GM23338 (cell line): ENCODE results near the gene CAPG. TPM values are rescaled to one million over a fixed set of nuclear protein-coding genes. Genes with fewer than 3 reads are reported as not detected.

ENCODE experiments used
- ATAC-seq: fragments of 200-7000 bp; cut with Tn5 transposase; 3 replicates; pipeline ENCODE4 v1.9.1; 2020
- DNase-seq: peaks from one replicate; pipeline ENCODE4 v3.0.0-alpha.2; 2015; ENCODE audit warnings: low spot score
- H2AFZ ChIP-seq: fragments of 200-600 bp; sonication (generic); 2 replicates; pipeline ENCODE4 v1.8.0; 2016; ENCODE audit warnings: antibody characterized with exemption, mild to moderate bottlenecking, moderate library complexity
- H3F3A ChIP-seq: fragments of 200-600 bp; sonication (generic); replicated peaks from 2 replicates; pipeline ENCODE4 v1.8.0; 2017; ENCODE audit warnings: antibody characterized with exemption, mixed run types, low read depth
- H3K27ac ChIP-seq: fragments of 200-600 bp; sonication (generic); 2 replicates; pipeline ENCODE4 v1.6.1; 2016; ENCODE audit warnings: low read depth
- H3K27me3 ChIP-seq: fragments of 200-600 bp; sonication (generic); 2 replicates; pipeline ENCODE4 v1.8.0; 2016; ENCODE audit warnings: mild to moderate bottlenecking, mixed run types, moderate library complexity; ENCODE audit not compliant: insufficient read depth
- H3K36me3 ChIP-seq: fragments of 200-600 bp; sonication (generic); 2 replicates; pipeline ENCODE4 v1.8.0; 2016; ENCODE audit warnings: mild to moderate bottlenecking; ENCODE audit not compliant: insufficient read depth
- H3K4me1 ChIP-seq: fragments of 200-600 bp; sonication (generic); 2 replicates; pipeline ENCODE4 v1.8.0; 2016; ENCODE audit warnings: mild to moderate bottlenecking, moderate library complexity; ENCODE audit not compliant: insufficient read depth
- H3K4me2 ChIP-seq: fragments of 200-600 bp; sonication (generic); 2 replicates; pipeline ENCODE4 v1.7.1; 2017; ENCODE audit warnings: mixed run types
- H3K4me3 ChIP-seq: fragments of 200-600 bp; sonication (generic); 2 replicates; pipeline ENCODE4 v1.6.1; 2016; ENCODE audit warnings: mixed run types
- H3K79me2 ChIP-seq: fragments of 200-600 bp; sonication (generic); replicated peaks from 2 replicates; pipeline ENCODE4 v1.8.0; 2017; ENCODE audit warnings: mild to moderate bottlenecking; ENCODE audit not compliant: insufficient read depth
- H3K9me2 ChIP-seq: fragments of 200-600 bp; sonication (generic); 2 replicates; pipeline ENCODE4 v1.8.0; 2017; ENCODE audit not compliant: insufficient read depth
- H4K20me1 ChIP-seq: fragments of 200-600 bp; sonication (generic); replicated peaks from 2 replicates; pipeline ENCODE4 v1.8.0; 2017; ENCODE audit warnings: mild to moderate bottlenecking; ENCODE audit not compliant: insufficient read depth
- H3K27ac Mint-ChIP-seq: 2 replicates; pipeline ENCODE4 v1.8.0; 2020; ENCODE audit warnings: inconsistent platforms, mild to moderate bottlenecking, moderate library complexity, mixed read lengths
- H3K27me3 Mint-ChIP-seq: 3 replicates; pipeline ENCODE4 v1.8.0; 2022; ENCODE audit warnings: low read depth, mild to moderate bottlenecking, moderate library complexity, mixed read lengths, inconsistent platforms; ENCODE audit not compliant: insufficient read depth, poor library complexity
- H3K36me3 Mint-ChIP-seq: 3 replicates; pipeline ENCODE4 v1.8.0; 2021; ENCODE audit warnings: low read depth, mild to moderate bottlenecking, inconsistent platforms, moderate library complexity, mixed read lengths
- H3K4me1 Mint-ChIP-seq: 3 replicates; pipeline ENCODE4 v1.8.0; 2020; ENCODE audit warnings: mild to moderate bottlenecking, inconsistent platforms, mixed read lengths
- H3K4me3 Mint-ChIP-seq: 3 replicates; pipeline ENCODE4 v1.8.0; 2021; ENCODE audit warnings: moderate library complexity, mild to moderate bottlenecking, inconsistent platforms, mixed read lengths
- H3K9me3 Mint-ChIP-seq: 3 replicates; pipeline ENCODE4 v1.8.0; 2020; ENCODE audit warnings: moderate library complexity, mild to moderate bottlenecking, inconsistent platforms, mixed read lengths
- CREB1 ChIP-seq: fragments of 250-450 bp; sonication (Bioruptor Pico); IDR thresholded peaks from 2 replicates; pipeline ENCODE4 v1.5.0; 2020; ENCODE audit warnings: low read depth, mild to moderate bottlenecking, moderate library complexity
- EZH2 ChIP-seq: fragments of 200-600 bp; sonication (generic); IDR thresholded peaks from one replicate; pipeline ENCODE4 v1.8.0; 2017; ENCODE audit warnings: antibody characterized with exemption, mild to moderate bottlenecking, low read depth; ENCODE audit not compliant: unreplicated experiment
- EZH2phosphoT487 ChIP-seq: fragments of 200-600 bp; sonication (generic); IDR thresholded peaks from one replicate; pipeline ENCODE4 v1.8.1; 2018; ENCODE audit warnings: antibody characterized with exemption; ENCODE audit not compliant: unreplicated experiment
- JUNB ChIP-seq: IDR thresholded peaks from one replicate; pipeline ENCODE4 v1.6.1; 2016; ENCODE audit warnings: antibody characterized with exemption; ENCODE audit not compliant: unreplicated experiment
- NANOG ChIP-seq: IDR thresholded peaks from 2 replicates; pipeline ENCODE4 v1.6.1; 2016; ENCODE audit warnings: antibody characterized with exemption, borderline replicate concordance
- POLR2AphosphoS5 ChIP-seq: IDR thresholded peaks from 2 replicates; pipeline ENCODE4 v1.6.1; 2016; ENCODE audit warnings: antibody characterized with exemption, low read depth
- REST ChIP-seq: IDR thresholded peaks from one replicate; pipeline ENCODE4 v1.6.1; 2018; ENCODE audit warnings: antibody characterized with exemption; ENCODE audit not compliant: unreplicated experiment
- STAT1 ChIP-seq: IDR thresholded peaks from one replicate; pipeline ENCODE4 v1.6.1; 2016; ENCODE audit warnings: antibody characterized with exemption; ENCODE audit not compliant: unreplicated experiment
- ZNF114 ChIP-seq: fragments of 250-450 bp; sonication (Bioruptor Pico); IDR thresholded peaks from 2 replicates; pipeline ENCODE4 v1.5.0; 2020; ENCODE audit warnings: mild to moderate bottlenecking, moderate library complexity
- ZNF331 ChIP-seq: fragments of 250-450 bp; sonication (Bioruptor Pico); IDR thresholded peaks from 2 replicates; pipeline ENCODE4 v1.5.0; 2020; ENCODE audit warnings: low read depth, mild to moderate bottlenecking, moderate library complexity
- polyA plus RNA-seq: library from polyadenylated mRNA; unstranded; fragments of >200 nt; fragmentation: Nextera tagmentation; extraction: Ambion mirVana; gene quantifications from 2 replicates; pipeline ENCODE4 v1.2.1, GENCODE V29; 2016
- total RNA-seq: library from RNA; depleted of rRNA; stranded (reverse); fragments of >200 nt; shearing (Covaris generic); gene quantifications from 2 replicates; pipeline ENCODE4 v1.2.3, GENCODE V29; 2014
- TF ChIP-seq, protein P1 (sequence below): IDR thresholded peaks from 2 replicates; pipeline ENCODE4 v1.6.1; 2016; ENCODE audit warnings: antibody characterized with exemption
- TF ChIP-seq, protein P2 (sequence below): fragments of 250-450 bp; sonication (Bioruptor Pico); IDR thresholded peaks from 2 replicates; pipeline ENCODE4 v1.5.0; 2020; ENCODE audit warnings: mild to moderate bottlenecking, moderate library complexity
- TF ChIP-seq, protein P3 (sequence below), 2 experiments: fragments of 200-600 bp in 1 of 2; sonication (generic) in 1 of 2; conservative IDR thresholded peaks; 2 replicates each; pipeline versions ENCODE4 v1.5.1 to v1.6.1; 2016 to 2017; ENCODE audit warnings: antibody characterized with exemption in 2 of 2, low read depth in 2 of 2, mild to moderate bottlenecking in 2 of 2, moderate library complexity in 1 of 2

Gene CAPG
- total and polyA plus RNA-seq, 2 experiments from 2014 or later, result 88.7 to 104 TPM

- Histone ChIP-seq H3K79me2 (no peaks in the 10 kb centered on the region), H3K9me2 (no peaks in the 10 kb centered on the region), H3K4me2 (no peak overlapping the region), H3K4me1 (no peaks in the 10 kb centered on the region), H3K27ac (no peak overlapping the region), H4K20me1 (no peaks in the 10 kb centered on the region), H3K36me3 (peaks cover 16% of the 10 kb centered on the region), H3F3A (no peaks in the 10 kb centered on the region), H3K27me3 (no peaks in the 10 kb centered on the region), H3K4me3 (no peak overlapping the region), H2AFZ (no peak overlapping the region)
- H3K36me3 Mint-ChIP-seq, result peaks cover 48% of the 10 kb centered on the region
- TF ChIP-seq EZH2, result no peak
- TF ChIP-seq POLR2AphosphoS5, result no peak
- TF ChIP-seq REST, result no peak
- no peak for TF ChIP-seq ZNF331 (CRISPR knock-in tag)
- no peak for TF ChIP-seq NANOG
- TF ChIP-seq ZNF114 (CRISPR knock-in tag), result no peak
- TF ChIP-seq, protein P1, sequence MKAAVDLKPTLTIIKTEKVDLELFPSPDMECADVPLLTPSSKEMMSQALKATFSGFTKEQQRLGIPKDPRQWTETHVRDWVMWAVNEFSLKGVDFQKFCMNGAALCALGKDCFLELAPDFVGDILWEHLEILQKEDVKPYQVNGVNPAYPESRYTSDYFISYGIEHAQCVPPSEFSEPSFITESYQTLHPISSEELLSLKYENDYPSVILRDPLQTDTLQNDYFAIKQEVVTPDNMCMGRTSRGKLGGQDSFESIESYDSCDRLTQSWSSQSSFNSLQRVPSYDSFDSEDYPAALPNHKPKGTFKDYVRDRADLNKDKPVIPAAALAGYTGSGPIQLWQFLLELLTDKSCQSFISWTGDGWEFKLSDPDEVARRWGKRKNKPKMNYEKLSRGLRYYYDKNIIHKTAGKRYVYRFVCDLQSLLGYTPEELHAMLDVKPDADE, result no peak
- TF ChIP-seq JUNB, result no peak
- TF ChIP-seq EZH2phosphoT487, result no peak
- TF ChIP-seq, protein P2, sequence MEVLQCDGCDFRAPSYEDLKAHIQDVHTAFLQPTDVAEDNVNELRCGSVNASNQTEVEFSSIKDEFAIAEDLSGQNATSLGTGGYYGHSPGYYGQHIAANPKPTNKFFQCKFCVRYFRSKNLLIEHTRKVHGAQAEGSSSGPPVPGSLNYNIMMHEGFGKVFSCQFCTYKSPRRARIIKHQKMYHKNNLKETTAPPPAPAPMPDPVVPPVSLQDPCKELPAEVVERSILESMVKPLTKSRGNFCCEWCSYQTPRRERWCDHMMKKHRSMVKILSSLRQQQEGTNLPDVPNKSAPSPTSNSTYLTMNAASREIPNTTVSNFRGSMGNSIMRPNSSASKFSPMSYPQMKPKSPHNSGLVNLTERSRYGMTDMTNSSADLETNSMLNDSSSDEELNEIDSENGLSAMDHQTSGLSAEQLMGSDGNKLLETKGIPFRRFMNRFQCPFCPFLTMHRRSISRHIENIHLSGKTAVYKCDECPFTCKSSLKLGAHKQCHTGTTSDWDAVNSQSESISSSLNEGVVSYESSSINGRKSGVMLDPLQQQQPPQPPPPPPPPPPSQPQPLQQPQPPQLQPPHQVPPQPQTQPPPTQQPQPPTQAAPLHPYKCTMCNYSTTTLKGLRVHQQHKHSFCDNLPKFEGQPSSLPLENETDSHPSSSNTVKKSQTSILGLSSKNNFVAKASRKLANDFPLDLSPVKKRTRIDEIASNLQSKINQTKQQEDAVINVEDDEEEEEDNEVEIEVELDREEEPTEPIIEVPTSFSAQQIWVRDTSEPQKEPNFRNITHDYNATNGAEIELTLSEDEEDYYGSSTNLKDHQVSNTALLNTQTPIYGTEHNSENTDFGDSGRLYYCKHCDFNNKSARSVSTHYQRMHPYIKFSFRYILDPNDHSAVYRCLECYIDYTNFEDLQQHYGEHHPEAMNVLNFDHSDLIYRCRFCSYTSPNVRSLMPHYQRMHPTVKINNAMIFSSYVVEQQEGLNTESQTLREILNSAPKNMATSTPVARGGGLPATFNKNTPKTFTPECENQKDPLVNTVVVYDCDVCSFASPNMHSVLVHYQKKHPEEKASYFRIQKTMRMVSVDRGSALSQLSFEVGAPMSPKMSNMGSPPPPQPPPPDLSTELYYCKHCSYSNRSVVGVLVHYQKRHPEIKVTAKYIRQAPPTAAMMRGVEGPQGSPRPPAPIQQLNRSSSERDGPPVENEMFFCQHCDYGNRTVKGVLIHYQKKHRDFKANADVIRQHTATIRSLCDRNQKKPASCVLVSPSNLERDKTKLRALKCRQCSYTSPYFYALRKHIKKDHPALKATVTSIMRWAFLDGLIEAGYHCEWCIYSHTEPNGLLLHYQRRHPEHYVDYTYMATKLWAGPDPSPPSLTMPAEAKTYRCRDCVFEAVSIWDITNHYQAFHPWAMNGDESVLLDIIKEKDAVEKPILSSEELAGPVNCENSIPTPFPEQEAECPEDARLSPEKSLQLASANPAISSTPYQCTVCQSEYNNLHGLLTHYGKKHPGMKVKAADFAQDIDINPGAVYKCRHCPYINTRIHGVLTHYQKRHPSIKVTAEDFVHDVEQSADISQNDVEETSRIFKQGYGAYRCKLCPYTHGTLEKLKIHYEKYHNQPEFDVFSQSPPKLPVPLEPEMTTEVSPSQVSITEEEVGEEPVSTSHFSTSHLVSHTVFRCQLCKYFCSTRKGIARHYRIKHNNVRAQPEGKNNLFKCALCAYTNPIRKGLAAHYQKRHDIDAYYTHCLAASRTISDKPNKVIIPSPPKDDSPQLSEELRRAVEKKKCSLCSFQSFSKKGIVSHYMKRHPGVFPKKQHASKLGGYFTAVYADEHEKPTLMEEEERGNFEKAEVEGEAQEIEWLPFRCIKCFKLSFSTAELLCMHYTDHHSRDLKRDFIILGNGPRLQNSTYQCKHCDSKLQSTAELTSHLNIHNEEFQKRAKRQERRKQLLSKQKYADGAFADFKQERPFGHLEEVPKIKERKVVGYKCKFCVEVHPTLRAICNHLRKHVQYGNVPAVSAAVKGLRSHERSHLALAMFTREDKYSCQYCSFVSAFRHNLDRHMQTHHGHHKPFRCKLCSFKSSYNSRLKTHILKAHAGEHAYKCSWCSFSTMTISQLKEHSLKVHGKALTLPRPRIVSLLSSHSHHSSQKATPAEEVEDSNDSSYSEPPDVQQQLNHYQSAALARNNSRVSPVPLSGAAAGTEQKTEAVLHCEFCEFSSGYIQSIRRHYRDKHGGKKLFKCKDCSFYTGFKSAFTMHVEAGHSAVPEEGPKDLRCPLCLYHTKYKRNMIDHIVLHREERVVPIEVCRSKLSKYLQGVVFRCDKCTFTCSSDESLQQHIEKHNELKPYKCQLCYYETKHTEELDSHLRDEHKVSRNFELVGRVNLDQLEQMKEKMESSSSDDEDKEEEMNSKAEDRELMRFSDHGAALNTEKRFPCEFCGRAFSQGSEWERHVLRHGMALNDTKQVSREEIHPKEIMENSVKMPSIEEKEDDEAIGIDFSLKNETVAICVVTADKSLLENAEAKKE, result no peak
- TF ChIP-seq, protein P3, sequence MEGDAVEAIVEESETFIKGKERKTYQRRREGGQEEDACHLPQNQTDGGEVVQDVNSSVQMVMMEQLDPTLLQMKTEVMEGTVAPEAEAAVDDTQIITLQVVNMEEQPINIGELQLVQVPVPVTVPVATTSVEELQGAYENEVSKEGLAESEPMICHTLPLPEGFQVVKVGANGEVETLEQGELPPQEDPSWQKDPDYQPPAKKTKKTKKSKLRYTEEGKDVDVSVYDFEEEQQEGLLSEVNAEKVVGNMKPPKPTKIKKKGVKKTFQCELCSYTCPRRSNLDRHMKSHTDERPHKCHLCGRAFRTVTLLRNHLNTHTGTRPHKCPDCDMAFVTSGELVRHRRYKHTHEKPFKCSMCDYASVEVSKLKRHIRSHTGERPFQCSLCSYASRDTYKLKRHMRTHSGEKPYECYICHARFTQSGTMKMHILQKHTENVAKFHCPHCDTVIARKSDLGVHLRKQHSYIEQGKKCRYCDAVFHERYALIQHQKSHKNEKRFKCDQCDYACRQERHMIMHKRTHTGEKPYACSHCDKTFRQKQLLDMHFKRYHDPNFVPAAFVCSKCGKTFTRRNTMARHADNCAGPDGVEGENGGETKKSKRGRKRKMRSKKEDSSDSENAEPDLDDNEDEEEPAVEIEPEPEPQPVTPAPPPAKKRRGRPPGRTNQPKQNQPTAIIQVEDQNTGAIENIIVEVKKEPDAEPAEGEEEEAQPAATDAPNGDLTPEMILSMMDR (conservative IDR thresholded peaks at IDR 0.05; ENCODE audit: low read depth in 2 of 2), result no peak
- no peak for TF ChIP-seq CREB1 (CRISPR knock-in tag)
- no peak for TF ChIP-seq STAT1
- ATAC-seq (no peak), DNase-seq (no peak)
- peaks cover 22% of the 10 kb centered on the region for H3K9me3 Mint-ChIP-seq
- no peak overlapping the region for H3K4me3 Mint-ChIP-seq
- peaks cover 4% of the 10 kb centered on the region for H3K27me3 Mint-ChIP-seq
- no peaks in the 10 kb centered on the region; the same call in 2 of the 3 replicates for H3K4me1 Mint-ChIP-seq
- H3K27ac Mint-ChIP-seq, result no peak overlapping the region
Observed at GRCh38 chr2:85378257-85378656, 31.9 kb downstream of the CAPG start.
